Activated naive CD8-positive, alpha-beta T cell treated with anti-CD3 and anti-CD28 coated beads, Interleukin-2, amount 50 U/mL, for 16 hours (primary cell): ENCODE data around the gene SMCO2.
A peak's percentile ranks its signal among the peaks of the same experiment; 100 is the strongest.

Experiments used
- DNase-seq: peaks from one replicate; pipeline ENCODE4 v3.0.0-alpha.2; 2020; ENCODE audit warnings: low read depth, low spot score

Gene SMCO2

DNA sequence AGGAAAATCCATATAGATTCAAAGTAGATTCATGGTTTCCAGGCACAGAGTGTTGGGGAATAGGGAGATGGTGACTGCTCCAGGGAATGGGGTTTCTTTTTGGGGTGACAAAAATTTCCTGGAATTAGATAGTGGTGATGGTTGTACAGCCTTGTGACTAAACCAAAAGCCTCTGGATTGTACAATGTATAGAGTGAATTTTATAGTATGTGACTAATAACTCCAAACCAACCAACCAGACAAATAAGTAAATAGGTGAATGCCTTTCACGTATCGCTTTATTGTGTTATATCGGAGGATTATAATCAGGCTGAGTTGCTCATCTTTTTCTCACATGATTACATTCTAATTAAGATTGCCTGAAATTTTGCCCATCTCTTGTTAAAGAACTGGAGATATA is 52.8 kb downstream of the SMCO2 start:
- DNase-seq, result no peak

DNA sequence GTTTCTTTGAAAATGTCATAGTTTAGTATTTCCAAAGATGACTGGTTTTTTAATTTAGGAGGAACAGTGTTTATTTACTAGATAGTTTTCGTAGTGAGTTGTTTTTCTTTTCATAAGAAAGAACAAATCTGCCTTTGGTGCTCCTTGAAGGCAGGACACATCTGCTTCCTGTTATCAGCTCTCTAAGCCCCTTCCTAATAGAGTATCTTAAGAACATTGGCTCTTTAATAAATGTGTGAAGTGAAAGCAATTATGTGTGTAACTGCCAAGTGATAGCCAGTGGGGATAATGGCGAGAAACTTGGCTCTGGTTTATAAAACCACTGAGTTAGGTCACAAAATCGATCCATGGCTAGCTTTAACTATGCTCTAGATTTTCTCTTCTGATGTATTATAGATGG is 54.0 kb downstream of the SMCO2 start:
- no peak for DNase-seq

DNA sequence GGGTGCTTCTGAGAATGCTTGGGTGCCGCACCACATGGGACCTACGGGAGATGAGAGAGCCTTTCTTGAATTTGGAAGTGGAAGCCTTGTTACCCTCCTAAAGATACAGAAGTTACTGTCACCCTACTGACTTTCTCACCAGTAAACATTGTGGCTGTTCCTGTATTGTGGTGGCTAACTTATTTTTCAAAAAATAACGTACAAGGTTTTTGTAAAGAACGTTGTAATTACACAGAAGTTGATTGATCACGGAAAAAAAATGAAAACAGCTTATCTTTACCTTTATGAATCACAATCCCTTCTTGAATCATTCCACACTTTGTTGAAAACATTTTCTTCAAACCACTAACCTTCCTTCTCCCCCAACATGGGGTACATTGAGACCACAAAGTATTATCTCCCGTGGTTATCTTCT is 55.5 kb downstream of the SMCO2 start:
- no peak for DNase-seq

DNA sequence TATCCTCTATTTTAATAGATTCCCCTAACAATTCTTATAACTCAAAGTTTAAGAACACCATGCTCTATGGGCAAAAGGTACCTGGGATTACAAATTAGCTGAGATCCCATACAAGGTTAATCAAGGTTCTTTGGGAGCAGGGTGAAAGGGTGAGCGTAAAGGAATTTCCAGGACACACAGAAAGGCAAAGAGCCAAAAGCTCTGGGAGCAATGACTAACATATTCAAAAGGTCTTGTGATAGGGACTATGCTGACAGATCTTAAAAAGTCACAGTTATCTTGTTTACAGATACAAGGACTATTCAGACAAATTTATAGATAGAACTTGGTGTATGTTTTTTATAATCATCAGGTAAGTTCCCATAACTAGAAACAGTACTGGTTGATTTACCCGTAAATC is 58.0 kb downstream of the SMCO2 start:
- DNase-seq, result no peak

DNA sequence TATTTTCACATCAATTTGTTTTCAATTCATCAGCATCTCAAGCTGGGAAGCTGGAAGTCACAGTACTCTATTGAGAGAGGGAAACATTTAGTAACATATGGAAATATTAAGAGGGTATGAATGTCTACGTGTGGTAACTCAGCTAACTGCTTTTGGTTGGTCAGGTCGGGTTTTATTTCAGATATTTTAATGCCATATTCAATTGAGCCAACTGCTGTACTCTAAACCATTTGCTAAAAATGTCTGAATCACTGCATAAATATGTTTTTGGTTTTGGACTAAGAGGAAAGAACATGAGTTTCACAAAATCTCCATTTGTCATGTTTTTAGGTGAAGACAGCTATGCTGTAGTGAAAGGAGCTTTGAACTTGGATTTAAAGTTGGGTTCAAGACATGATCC is 58.6 kb downstream of the SMCO2 start:
- no peak for DNase-seq

DNA sequence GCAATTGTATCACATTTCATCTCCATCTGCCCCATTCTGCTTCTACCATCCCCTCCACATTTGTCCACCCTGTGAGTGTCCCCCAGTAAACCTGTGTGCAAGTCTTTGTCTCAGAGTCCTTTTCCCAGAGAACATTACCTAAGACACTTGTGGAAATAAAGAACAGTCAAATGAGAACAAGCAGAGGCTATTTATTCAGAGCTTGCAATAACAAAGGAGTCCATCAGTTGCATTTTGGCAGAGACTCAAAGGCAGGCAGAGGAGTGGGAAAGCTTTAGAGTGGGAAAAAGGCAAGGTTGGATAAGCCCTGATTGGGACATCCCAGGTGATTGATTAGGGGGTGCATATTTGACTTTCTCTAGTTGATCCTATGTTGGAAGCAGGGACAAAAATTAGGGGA is 59.2 kb downstream of the SMCO2 start:
- no peak for DNase-seq

DNA sequence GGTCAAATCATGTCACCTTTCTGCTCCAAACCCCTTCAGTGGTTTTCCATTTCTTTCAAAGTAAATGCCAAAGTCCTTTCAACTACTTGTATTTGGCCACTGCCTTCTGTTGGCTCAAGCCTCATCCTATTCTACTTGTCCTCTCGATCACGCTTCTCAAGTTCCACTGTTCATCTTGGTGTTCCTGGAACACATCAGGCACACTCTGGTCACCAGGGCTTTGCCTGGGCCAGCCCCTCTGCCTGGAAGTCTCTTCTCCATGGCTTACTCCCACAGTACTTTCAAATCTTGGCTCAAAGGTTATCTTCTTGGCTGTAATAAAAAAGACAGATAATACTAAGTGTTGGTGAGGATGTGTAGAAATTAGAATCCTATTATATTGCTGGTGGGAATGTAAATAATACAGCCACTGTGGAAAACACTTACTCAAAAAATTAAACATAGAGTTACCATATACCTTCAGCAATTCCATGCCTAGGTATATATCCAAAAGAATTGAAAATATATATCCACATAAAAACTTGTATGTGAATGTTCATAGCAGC is 60.2 kb downstream of the SMCO2 start:
- no peak for DNase-seq

DNA sequence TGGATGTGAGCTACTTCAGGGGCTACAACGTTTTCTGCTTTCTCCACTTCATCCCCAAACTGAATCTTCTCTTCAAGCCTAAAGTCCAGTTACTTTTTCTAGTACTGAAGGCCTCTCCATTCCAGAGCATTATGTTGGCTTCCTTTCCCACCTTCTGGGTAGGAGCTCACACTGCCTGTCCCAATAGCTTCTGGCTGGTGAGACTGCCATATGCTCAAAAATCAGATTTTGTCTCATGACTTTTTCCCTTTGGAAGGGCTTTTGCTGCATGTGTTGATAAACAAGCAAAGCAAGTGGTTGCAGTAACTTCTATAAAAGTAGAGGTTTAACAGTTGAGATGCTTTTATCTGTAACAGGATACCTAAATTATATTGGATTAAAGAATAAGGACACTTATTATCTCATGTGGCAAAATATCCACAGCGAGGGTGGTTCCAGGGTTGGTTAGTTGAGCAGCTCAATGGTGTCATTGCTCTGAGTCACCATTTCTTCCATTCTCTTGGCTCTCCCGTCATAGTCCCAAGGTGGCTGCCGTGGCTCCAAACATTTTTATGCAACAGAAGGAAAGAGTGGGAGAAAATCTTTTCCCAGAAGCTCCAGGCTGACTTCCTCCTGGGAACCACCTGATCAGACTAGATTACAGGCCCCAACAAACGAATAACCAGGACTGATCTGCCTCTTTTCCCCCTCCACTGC is 62.3 kb downstream of the SMCO2 start:
- DNase-seq, result no peak

DNA sequence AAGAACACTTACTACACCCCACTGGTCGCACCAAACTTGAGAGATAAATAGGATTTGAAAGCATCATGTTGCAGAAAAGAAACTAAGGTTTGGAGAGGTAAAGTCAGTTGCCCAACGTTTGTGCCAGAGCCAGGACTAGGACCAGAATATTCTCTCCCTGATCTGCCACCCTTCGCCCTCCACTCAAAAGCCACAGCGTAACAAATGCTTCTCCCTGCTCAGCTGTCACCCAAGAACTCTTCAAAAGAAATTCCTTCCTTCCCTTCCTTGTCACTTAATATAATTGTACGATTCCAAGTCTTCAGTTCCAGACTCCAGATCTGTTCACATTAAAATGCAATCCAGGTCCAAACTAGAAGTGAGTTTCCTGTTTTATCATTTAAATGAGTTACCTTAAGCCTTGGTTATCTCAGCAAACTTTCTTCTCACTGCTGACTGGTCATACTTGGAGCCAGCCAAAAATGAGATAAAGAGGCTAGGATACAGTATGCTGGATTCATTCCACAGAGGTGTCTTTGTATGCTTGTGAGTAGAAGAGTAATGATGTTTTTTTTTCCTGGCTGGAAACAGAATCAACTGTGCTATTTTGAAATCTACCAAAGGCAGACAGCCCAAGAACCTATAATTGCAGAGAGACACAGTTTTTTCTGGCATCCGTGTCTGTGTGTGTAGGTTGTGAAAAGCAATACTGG is 64.6 kb downstream of the SMCO2 start:
- no peak for DNase-seq

DNA sequence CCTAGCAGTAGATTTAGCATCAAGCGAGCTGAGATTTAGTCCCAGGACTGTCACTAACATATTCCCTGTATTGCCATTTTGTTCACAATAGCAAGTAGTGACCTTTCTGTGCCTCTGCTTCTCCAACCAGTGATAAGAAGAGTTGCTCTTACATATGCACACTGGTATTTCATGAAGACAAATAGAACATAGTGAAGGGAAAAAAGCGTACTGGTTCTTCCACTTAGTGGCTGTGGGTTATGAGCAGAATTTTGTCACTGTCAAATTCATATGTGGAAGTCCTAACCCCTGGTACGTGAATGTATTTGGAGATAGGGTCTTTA is 65.1 kb downstream of the SMCO2 start:
- DNase-seq, result no peak

DNA sequence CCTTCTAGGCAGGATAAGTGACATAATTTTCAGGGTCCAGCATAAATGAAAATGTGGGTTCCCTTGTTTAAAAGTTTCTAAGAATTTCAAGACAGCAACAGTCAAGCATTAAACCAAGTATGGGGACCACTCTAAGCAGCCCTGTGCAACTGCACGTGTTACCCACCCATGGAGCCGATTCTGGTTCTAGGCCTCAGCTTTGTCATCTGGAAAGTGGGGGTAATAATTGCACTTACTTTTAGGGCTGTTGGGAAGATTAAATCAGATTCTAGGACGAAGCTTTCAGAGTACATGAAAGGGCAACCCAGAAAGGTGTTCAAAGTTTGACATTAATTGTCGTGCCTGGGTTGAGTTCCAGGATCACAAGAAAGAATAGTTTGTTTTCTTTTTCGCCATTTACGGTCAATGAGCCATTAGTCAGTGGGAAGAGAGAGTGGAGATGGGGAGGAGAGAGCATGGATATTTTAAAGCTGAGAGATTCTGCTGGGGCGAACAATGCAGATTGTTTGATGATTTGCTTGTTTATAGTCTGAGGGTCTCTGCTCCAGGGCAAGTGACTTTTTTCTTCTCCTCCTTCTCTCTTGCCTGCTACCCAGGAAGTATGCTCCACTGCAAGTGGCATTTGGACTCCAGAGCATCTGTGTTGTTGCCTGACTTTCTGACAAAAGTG is 66.8 kb downstream of the SMCO2 start:
- no peak for DNase-seq

DNA sequence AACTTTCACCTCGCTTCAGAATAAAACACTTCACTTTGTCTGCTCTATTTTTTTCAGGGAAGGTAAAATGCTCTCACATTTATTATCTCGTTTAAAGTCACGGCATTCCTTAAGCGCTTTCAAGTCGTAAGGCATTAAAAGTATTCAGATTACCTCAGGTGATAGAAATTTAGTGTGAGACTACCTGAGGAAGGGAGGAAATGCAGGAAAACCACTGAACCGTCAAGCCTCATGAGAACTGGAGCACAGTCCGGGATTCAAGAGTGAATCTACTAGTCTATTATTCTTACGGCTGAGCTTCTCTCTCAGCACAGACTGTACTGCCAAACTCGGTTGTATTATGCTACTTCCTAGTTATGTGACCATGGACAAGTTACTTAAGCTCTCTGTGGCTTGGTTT is 69.1 kb downstream of the SMCO2 start:
- no peak for DNase-seq

DNA sequence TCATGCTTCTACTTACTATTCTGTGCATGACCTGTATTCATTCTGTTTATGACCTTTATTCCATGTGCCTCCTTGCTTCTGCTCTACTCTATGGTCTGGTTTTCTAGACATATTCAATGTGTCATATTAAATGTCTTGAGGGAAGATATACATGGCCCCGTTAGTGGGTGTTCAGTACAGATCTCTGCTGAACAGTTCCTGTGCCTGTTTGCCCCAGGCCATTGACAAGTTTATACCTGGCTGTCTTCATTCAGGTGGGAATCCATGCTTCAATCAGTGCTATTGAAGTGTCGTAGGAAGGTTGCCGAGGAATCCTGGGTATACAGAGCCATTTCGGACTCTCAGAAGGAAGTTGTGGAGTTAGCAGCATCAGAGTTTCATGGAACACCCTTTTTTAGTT is 70.1 kb downstream of the SMCO2 start:
- no peak for DNase-seq

DNA sequence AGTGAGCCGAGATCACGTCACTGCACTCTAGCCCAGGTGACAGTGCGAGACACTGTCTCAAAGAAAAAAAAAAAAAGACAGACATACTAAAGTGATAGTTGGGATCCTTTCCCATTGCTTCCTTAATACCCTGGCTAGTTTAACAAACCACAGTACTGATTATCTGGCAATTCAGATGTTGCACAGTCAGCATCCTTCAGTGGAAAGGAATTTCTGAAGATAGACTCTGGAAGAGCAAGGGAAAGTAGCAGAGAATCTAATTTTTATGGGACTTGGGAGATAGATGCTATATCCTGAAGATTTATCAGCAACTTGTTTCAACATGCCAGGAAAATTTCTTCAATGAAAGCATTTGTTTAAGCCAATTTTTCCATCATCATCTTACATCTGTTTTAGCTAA is 71.0 kb downstream of the SMCO2 start:
- no peak for DNase-seq

DNA sequence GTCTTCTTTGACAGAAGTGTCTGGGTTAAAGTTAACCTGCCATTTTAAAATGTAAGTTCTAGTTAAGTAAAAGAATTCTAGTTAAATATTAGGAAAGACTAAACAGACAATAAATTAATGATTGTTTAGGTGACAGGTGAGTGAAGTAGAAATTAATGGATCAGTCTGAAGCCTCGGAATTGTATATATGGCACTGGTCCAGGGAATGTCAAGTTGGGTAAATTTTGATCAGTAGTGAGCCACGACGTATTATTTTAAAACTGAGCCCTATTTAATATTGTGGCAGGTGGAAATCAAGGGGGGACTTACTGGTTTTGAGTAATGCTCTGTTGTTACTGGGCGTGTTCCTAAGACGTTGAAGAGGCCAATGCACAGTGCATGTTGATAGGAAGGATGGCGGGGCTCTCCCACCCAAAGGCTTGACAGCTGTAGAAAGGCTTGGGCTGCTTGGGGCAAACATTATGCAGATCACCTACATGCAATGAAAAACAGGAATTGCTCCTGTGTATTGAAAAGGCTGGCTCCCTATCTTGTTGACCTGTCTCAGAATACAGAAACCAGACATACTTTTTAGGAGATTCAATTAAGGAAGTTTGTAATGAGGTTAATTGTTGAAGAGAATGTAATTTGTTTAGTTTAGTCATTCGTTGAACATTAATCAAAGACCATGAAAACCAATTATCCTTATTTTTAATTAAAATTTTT is 71.6 kb downstream of the SMCO2 start:
- no peak for DNase-seq

DNA sequence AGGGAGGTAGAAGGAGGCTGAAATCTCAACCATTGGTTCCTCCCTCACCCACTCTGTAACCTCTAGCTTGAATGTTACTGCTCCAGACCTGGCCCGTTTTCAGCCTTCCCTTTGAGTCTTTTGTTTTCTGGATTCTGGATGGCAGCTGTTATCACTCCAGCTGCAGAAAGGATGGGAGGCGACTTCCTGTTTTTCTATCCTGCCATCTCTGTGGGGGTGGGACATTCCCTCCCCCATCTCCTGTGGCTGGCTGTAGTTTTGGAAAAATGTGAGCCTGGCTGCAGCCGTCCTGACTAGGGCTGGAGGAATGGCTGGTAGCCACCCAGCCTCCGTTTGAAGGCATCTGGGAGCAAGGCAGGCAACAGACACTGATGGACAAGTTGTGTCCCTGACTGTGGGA is 74.5 kb downstream of the SMCO2 start:
- DNase-seq, result no peak

DNA sequence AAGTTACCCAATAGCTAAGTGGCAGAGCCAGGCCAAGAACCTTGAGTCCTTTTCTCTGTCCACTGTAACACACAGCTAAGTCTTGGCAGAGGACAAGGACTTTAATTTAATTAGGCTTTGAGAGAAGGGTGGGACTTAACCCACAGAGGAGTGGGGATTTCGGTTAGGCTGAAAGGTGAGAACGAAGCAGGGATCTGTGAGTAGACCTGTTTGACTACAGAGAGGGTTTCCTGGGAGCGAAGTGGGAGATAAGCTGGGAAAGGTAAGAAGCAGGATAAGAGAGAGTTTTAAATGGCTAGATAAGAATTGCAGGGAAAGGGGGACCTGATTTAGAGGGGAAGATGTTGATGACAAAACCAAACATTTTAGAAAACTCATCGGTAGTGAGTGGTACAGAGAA is 75.4 kb downstream of the SMCO2 start:
- DNase-seq, result no peak

DNA sequence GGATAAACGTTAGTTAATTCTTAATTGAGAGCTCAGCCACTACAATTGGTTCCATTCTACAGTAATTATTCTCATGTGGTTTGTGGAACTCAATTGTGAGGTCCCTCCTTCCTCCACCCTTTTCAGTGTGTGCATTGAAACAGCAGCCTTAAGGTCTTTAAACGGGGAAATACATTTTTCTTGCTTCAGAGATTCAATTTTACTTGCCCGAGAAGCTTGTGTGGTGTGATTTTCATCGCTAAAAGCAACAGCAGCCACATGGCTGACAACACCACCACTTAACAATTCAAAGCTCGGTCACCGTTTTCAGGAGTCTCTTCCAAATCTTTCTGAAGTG is 76.7 kb downstream of the SMCO2 start:
- no peak for DNase-seq

DNA sequence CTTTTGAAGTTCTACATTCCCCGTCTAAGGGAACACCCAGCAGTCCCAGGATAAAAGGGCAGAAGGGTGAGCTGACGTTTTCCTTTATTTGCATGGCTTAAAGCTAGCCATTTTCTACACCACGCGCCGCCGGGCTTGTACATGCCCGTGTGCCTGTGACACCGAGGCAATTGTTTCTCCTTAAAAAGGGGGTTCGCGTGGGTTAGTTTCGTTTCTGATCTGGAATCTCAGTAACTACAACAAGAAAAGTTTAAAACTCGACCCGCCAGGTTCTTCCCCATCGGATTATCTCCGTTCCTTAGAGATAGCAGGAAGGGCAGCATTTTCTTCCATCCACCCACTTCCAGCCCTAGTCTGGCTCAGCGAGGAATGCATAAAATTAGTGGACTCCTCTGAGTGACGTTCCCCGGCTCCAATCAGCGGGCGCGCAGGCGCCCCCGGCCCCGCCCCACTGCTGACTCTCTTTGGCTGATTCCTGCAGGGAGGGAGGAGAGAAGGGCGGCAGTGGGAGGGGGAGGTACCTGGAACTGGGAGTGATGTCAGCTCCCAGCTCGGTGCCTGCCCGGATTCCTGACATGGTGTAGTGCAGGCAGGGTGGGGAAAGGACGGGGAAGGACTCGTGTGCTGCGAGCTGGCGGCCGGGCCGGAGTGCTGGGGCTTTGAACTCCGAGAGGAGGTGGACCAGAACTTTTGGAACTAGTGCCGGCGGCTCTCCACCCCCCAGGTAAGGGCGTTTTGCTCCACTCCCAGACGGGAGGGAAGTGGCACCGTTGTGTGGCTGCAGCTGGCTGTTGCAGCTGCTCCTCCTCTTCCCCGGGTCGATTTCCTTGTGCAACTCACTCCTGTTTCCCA is 77.3 kb downstream of the SMCO2 start, which contains the start of gene PPFIBP1:
TSS of gene PPFIBP1 (plus strand) at position 565 of the 852 bp plus-strand sequence. CDS start 109,191 bp downstream, outside the sequence.
- peak; percentile 94 for DNase-seq

DNA sequence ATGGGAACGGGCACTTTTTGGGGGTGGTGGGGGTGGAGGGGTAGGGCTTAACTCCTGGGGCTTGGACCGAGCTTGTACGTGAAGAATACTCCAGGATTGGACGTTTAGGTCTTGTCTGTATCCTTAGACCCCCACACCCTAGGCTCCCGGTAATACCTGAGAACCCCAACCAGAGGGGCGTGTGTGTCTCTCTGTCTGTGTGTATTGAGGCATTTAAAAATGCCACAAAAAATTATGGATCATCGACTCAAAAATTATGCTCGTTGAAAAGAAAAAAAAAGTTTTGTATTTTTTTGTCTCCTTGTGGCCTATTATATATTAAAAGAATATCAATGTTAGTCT is 77.9 kb downstream of the SMCO2 start:
- DNase-seq, result no peak
